K562 treated with DMSO at 1 percent for 48 hours (cell line): ENCODE measurements around the gene TAF4B. TPM values are rescaled to one million over a fixed set of nuclear protein-coding genes. Genes with fewer than 3 reads are reported as not detected.

ENCODE experiments used
- total RNA-seq: library from RNA; unstranded; fragments of 300-600 nt; gene quantifications from 2 replicates; pipeline ENCODE4 v1.2.3, GENCODE V29; 2022; ENCODE audit warnings: low replicate concordance; ENCODE audit errors: extremely low read depth

The TAF4B gene
- total RNA-seq, result not detected in 2 replicates

GRCh38 chr18:26226229-26227050, at the start of gene TAF4B:
Gene TAF4B, plus strand, starts transcription at chr18:26226445. Its CDS starts 489 bp downstream, at chr18:26226934.

Other genes starting within 250 kb of the TAF4B start
- not detected in 2 replicates for gene SS18, start 135.8 kb upstream of the TAF4B start, total RNA-seq
- gene PSMA8, start 92.6 kb upstream of the TAF4B start, total RNA-seq, result not detected in 2 replicates